PFSK-1 (cell line): ENCODE measurements around the gene MEDAG.

Source experiments
- FOXP2 ChIP-seq: optimal IDR thresholded peaks from 2 replicates; pipeline ENCODE3; 2011; ENCODE audit warnings: borderline replicate concordance, control low read depth, inconsistent platforms; ENCODE audit not compliant: insufficient read depth; ENCODE audit errors: extremely low read length, extremely low read depth
- POLR2AphosphoS5 ChIP-seq: IDR thresholded peaks from 2 replicates; pipeline ENCODE4 v1.6.1; 2012; ENCODE audit warnings: low read depth, mild to moderate bottlenecking, control low read depth, low read length, moderate library complexity
- SIN3A ChIP-seq: IDR thresholded peaks from 2 replicates; pipeline ENCODE4 v1.6.1; 2012; ENCODE audit warnings: mild to moderate bottlenecking, low read length, moderate library complexity, borderline replicate concordance; ENCODE audit not compliant: insufficient read depth
- TAF1 ChIP-seq: IDR thresholded peaks from 2 replicates; pipeline ENCODE4 v1.6.1; 2012; ENCODE audit warnings: low read length, control low read depth, borderline replicate concordance; ENCODE audit not compliant: insufficient read depth
- TF ChIP-seq, protein P1 (sequence below), 2 experiments: IDR thresholded peaks; 2 replicates each; pipeline versions ENCODE4 v1.6.1 to v1.8.0; 2011 to 2012; ENCODE audit warnings: low read depth in 2 of 2, low read length in 2 of 2, control low read depth in 1 of 2, inconsistent platforms in 1 of 2, mild to moderate bottlenecking in 1 of 2, moderate library complexity in 1 of 2; ENCODE audit not compliant: insufficient read depth in 1 of 2

MEDAG gene

DNA sequence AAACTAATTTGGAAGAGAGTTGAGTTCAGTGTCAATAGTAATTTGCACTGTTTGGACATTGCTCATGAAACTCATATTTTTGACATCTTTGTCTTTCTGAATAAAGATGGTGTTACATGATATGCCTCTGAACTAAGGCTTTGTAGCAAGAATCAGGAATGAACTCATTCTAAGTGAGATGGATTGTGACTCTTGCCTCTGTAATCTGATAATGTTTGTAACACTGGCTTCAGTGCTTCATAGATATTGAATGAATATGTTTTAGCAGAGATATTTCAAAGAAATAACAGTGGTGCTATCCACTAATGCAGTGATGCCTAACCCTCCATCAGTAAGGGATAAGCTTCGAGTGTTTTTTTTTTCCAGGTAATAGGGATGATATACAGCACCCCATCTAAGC, 59.3 kb downstream of the MEDAG start:
- TF ChIP-seq SIN3A (no peak), POLR2AphosphoS5 (no peak), TAF1 (no peak), FOXP2 (no peak)
- TF ChIP-seq, protein P1, sequence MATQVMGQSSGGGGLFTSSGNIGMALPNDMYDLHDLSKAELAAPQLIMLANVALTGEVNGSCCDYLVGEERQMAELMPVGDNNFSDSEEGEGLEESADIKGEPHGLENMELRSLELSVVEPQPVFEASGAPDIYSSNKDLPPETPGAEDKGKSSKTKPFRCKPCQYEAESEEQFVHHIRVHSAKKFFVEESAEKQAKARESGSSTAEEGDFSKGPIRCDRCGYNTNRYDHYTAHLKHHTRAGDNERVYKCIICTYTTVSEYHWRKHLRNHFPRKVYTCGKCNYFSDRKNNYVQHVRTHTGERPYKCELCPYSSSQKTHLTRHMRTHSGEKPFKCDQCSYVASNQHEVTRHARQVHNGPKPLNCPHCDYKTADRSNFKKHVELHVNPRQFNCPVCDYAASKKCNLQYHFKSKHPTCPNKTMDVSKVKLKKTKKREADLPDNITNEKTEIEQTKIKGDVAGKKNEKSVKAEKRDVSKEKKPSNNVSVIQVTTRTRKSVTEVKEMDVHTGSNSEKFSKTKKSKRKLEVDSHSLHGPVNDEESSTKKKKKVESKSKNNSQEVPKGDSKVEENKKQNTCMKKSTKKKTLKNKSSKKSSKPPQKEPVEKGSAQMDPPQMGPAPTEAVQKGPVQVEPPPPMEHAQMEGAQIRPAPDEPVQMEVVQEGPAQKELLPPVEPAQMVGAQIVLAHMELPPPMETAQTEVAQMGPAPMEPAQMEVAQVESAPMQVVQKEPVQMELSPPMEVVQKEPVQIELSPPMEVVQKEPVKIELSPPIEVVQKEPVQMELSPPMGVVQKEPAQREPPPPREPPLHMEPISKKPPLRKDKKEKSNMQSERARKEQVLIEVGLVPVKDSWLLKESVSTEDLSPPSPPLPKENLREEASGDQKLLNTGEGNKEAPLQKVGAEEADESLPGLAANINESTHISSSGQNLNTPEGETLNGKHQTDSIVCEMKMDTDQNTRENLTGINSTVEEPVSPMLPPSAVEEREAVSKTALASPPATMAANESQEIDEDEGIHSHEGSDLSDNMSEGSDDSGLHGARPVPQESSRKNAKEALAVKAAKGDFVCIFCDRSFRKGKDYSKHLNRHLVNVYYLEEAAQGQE (IDR thresholded peaks at IDR 0.05; ENCODE audit: insufficient read depth in 1 of 2, low read depth in 2 of 2, low read length in 2 of 2), result no peak

DNA sequence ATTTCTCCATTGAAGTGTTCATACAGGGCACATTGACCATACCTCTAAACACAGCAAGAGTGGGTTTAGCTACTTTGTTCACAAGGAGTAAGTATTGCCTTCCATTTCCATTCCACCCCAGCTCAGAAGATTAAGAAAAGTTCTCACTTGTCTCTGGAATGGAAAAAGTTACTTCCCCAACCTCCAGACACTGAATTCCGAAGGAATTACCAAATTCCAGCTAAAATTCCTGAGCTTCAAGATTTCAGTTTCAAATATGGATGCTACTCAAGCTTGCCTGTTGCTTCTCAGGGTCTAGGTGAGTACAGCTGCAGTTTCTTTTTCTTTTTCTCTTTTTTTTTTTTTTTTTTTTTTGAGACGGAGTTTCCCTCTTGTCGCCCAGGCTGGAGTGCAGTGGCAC, 60.0 kb downstream of the MEDAG start:
- no peak for TF ChIP-seq FOXP2
- TF ChIP-seq, protein P1 (IDR thresholded peaks at IDR 0.05; ENCODE audit: insufficient read depth in 1 of 2, low read depth in 2 of 2, low read length in 2 of 2), result no peak
- no peak for TF ChIP-seq TAF1
- TF ChIP-seq SIN3A, result no peak
- no peak for TF ChIP-seq POLR2AphosphoS5

DNA sequence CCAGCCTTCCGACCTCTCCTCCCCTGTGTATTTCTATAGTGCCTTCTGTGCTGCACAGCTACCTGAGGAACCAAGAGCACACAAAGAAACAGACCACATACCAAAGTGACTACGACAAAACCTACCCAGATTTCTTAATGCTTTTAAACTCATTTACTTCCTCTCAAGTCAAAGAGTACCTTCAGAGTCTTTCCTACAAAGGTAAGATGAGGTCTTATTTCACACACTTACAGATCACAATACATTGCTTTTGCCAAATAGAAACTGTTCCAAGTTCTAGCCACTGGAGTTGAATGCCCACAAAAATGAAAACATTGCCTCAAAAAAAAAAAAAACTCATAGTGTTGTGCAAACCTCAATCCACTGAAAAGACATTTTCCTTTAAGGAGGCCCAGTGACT, 62.8 kb downstream of the MEDAG start:
- TF ChIP-seq SIN3A (no peak), TAF1 (no peak), POLR2AphosphoS5 (no peak), FOXP2 (no peak)
- TF ChIP-seq, protein P1 (IDR thresholded peaks at IDR 0.05; ENCODE audit: insufficient read depth in 1 of 2, low read depth in 2 of 2, low read length in 2 of 2), result no peak

DNA sequence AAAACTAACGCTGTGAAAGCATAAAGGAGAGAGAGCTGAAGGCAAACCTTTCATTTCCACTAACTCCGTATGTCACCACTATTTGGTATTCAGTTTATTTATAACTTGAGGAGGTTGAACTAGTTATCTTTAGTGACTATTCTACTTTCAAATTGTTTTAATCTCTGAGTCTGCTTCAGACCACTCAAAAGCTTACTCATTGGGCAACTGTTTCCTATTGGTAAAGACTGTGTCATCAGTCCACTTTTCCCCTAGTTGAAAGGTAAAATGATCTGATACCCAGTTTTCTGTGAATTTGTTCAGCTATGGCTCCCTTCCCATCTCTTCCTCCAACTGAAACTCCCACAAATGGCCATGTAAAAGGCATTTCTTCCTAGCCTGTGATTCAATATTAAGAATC, 65.5 kb downstream of the MEDAG start:
- TF ChIP-seq, protein P1 (IDR thresholded peaks at IDR 0.05; ENCODE audit: insufficient read depth in 1 of 2, low read depth in 2 of 2, low read length in 2 of 2), result no peak
- TF ChIP-seq POLR2AphosphoS5, result no peak
- no peak for TF ChIP-seq SIN3A
- no peak for TF ChIP-seq TAF1

DNA sequence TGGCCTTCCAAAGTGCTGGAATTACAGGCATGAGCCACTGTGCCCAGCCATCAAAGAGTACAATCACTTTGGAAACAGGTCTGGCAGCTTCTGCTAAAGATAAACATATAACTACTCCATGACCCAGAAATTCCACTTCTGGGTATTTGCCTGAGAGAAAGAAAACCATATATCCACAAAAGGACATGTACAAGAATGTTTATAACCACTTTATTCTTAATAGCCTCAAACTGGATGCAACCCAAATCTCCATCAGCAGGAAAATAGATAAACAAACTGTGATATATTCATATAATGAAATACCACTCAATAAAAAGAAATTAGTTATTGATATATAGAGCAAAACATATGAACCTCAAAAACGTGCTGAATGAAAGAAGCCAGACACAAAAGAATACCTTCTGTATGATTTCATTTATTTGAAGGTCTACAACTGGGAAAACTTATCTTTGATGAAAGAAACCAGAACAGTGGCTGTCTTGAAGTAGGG, 66.9 kb downstream of the MEDAG start:
- TF ChIP-seq, protein P1 (IDR thresholded peaks at IDR 0.05; ENCODE audit: insufficient read depth in 1 of 2, low read depth in 2 of 2, low read length in 2 of 2), result no peak
- TF ChIP-seq POLR2AphosphoS5, result no peak
- TF ChIP-seq TAF1, result no peak
- TF ChIP-seq FOXP2, result no peak
- TF ChIP-seq SIN3A, result no peak
